GM18870 (cell line): Measurements from ENCODE around the gene ZNF536.

Experiments used
- ATAC-seq: cut with Tn5 transposase; IDR thresholded peaks from one replicate; pipeline ENCODE4 v1.9.1; 2021; ENCODE audit warnings: moderate library complexity; ENCODE audit not compliant: unreplicated experiment

Gene ZNF536

DNA sequence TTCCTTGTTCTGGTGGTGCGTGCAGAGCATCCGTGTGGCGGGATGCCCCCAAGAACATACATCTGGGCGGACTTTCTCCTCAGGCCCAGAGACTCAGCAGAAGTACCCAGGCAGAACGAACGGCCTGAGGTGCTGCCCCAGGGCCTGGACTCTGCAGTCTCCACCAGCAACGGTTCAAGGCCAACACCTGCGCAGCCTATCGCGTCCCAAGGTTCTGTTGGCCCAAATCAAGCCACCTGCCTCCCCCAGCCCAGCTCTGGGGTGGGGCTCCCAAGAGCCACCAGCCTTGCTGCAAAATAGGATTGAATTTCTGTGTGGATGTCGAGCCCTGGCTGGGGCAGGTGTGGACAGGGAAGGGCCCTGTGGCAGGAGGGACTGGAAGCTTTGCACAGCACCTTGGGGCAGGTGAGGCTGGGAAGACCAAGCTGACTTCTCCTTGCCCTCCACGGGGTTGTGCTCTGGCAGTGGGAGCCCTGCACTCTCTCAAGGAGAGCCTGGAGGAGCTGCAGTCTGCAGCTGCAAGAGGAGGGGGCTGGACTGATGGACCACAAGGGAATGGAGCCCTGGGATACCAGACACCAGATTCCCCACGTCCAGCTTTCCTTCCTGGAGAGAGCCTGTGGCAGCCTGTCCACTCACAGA is 146.9 kb downstream of the ZNF536 start:
- no peak for ATAC-seq

DNA sequence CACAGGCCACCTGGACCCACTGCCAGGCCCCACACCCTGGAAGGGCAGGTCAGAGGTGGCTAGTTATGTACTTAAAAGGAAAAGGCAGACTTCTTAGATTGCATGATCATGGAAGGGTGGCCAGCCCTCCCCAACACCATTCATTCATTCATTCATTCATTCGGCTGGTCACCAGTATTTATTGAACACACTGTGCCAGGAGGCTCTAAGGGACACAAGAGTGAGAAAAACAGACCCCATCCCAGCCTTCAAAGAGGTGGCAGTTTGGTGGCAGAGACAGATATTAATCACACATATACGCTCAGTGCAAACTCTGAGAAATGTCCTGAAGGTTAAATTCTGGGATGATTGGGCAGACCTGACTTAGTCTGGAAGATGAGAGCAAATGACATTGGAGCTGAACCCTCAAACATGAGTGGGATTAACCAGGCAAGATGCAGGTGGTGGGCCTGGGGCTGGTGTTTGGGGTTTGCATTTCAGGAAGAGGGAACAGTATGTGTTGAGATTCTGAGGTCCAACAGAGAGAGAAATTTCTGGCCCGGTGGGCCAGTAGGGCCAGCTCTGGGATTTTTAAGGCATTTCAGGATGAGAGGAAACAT is 147.5 kb downstream of the ZNF536 start:
- no peak for ATAC-seq

GRCh38 chr19:30520735-30521479 is 148.7 kb downstream of the ZNF536 start:
- ATAC-seq = no peak

GRCh38 chr19:30521937-30522336 is 149.8 kb downstream of the ZNF536 start:
- no peak for ATAC-seq

DNA sequence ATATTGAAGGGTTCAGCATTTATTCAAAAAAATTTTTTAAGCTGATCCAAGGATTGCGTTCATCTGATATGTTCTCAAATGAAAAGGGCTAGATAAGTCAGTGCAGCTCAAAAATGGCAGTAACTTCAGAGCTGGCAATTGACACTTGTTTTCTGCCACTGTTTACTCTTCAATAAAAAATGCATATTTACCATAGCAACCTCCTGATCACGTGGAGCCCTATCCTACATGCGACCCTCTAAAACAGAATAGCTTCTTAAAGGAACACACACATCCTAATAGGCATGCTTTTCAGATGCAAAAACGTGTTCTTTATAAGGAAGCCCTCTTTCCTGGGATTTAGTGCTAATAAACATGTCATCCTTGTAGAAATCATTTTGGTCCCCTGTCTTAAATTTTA is 150.2 kb downstream of the ZNF536 start:
- no peak for ATAC-seq

DNA sequence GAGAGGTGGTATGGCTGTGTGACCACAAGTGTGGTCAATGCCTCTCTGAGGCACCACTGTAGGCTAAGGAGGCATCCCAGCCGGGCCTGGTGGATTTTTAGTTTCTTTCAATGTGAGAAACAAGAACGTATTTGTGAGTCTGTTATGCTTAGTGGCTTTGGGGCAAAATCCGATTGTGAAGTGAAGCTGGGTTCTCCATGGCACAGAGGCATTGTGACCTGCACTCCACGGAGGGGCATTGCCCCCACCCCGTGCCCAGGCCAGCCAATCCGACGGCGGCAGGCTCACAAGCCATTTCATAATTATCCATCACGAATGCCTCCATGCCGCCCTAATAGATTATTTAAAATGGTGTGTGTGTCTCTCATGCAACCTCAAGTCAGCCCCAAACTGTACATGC is 151.6 kb downstream of the ZNF536 start:
- ATAC-seq = no peak

DNA sequence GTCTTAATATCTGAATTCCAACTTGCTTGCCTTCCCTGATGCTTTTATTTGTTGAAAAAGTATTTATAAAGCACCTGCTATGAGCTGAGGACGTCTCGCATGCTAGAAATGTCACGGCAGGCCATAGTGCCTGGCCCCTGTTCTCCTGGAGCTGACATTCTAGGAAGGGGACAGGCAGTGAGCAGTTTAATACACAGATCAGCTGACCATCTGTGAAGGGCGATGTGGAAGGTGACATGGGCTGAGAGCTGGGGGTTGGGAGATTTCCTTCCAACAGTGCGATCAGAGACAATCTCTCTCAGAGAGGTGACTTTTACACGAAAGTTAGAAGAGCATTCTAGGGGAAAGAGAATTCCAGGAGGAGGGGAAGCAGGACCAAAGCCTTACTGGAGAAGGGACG is 153.2 kb downstream of the ZNF536 start:
- ATAC-seq = no peak

GRCh38 chr19:30528919-30529318 is 156.7 kb downstream of the ZNF536 start:
- ATAC-seq = no peak

DNA sequence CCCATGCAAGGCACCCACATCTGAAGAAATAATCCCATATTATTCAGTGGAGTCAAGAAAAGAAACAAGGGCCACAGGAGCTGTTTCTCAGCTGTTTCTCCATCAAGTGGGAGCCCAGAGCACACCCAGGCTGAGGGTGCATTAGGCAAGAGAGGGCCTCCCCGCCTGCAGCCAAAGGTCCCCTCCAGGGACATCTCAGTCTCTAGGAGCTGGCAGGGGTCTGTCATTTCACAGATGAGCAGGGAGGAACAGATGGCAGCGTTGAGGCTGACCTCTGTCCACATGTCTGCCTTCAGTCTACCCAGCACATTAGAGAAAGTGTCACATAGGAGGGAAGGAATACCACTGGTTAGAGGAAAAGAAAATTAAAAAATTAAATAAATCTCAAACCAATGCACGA is 157.7 kb downstream of the ZNF536 start:
- no peak for ATAC-seq

DNA sequence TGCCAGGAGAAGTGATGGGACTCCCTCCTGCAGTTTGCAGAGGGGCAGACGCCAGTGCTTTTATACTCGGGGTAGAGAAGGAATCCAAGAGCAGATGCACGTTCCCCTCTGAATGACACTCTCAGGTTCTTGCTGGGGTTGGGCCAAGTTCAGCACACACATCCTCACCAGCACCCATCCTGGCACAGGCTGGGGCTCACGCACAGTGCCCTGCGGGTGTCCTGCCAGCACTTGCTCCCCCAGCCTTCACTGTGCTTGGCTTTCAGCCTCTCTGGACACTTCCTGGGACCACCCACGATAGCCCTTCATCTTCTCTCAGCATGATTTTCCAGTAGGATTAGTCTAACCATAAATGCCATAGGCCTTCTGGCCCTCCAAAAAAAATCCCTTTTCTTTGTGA is 158.6 kb downstream of the ZNF536 start:
- no peak for ATAC-seq

GRCh38 chr19:30535011-30535410 is 162.8 kb downstream of the ZNF536 start:
- no peak for ATAC-seq

- ATAC-seq = no peak
Observed at GRCh38 chr19:30536975-30537374, 164.8 kb downstream of the ZNF536 start.

DNA sequence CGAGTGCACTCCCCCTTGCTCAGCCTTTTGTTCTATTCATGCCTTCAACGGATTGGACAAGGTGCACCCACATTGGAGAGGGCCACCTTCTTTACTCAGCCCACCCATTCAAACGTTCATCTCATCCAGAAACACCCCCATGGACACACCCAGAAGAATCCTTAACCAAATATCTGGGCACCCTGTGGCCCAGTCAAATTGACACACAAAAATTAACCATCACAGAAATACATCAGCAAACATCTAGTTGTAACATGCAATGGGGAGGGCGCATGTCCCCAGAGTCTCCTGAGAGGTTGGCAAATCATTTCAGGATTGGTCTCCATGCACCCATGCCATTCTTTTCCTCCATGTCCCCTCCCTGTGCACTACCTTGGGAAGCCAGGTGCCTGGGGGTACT is 167.1 kb downstream of the ZNF536 start:
- no peak for ATAC-seq

GRCh38 chr19:30539981-30540380 is 167.8 kb downstream of the ZNF536 start:
- no peak for ATAC-seq

- ATAC-seq = no peak
Observed at GRCh38 chr19:30540761-30541160, 168.6 kb downstream of the ZNF536 start.

DNA sequence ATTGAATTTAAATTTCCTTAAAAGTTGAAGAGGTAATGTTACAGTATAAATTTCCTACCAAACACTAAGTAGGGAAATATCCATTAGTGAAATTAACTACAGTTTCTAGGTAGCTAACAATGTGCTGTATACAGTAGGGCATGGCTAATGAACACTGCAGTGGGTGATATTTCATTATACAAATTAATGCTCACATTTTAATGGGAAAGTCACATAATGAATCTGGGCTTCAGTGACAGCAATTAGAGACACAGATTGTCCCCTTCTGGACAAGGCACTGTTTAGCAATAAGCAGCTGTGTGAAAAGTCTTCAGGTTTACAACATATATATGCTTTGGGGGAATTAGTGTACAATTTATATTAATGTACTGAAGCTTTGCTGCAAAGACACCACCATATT is 169.4 kb downstream of the ZNF536 start:
- ATAC-seq = no peak

GRCh38 chr19:30543243-30543945 is 171.2 kb downstream of the ZNF536 start:
- no peak for ATAC-seq

DNA sequence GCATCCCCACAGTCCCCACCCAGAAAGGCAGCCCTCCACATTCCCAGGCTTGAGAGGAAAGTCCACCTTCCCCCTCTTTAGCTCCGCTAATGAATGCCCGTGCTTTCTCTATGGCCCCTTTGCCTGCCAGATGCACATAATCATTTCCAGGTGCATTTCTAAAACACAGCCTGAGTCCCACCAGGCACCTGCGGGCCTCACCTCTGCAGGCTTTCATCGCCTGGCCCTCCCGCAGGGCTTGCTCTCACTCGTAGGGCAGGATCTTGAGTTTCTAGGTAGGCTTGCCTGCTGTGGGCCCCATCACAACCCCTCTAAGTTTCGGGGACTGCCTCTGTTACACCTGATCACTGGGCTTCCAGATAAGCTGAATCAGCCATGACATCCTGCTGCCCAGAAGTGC is 173.6 kb downstream of the ZNF536 start:
- no peak for ATAC-seq

DNA sequence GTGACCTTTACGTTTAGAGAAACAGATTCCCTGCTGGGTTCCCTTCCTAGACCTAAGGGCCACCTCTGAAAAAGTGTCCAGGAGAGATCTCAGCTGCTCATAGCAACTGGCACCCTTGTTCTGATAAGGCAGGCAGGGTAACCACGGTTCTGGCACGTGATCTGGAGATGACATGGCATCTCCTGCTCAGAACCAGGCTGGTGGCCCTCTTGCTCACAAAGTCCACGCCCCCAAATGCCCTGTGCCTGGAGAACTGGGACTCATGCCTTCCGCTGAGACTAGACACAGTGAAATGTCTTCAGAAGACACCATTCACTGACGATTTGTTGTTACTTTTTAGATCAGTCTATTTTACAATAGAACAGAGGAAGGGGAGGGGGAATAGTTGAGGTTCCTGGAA is 174.1 kb downstream of the ZNF536 start:
- no peak for ATAC-seq

GRCh38 chr19:30547246-30547645 is 175.1 kb downstream of the ZNF536 start:
- no peak for ATAC-seq

DNA sequence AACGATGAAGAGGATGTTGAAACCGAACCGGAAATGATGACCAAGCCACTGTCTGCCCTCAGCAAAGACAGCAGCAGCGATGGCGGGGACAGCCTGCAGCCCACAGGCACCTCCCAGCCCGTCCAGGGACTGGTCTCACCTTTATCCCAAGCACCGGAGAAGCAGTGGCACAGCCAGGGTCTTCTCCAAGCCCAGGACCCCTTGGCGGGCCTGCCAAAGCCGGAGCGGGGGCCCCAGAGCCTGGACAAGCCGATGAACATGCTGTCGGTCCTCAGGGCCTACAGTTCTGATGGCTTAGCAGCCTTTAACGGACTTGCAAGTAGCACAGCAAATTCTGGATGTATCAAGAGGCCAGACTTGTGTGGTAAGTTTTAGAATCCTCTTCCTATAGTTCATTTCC is 177.0 kb downstream of the ZNF536 start:
- no peak for ATAC-seq

DNA sequence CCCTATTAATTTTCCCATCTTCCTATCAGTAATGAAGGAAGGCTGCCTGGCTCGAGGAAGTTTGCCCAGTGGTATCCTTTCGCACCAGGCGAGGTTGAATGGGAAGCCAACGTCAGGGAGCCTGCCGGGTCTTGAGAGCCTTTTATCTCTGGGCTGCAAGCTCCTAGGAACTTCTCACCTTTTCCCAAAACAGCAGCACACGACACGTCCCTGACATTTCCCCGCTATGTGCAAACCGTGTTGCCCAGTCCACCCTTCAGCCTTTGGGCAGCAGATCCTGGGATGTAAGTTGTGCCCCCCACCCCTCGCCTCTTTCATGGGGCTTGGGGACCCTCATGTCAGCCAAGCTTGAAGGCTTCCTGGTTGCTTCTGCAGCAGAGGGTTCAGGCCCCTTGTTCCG is 179.1 kb downstream of the ZNF536 start:
- no peak for ATAC-seq
